ENCODE results near the gene C16orf54.
"Not testable (repeated sequence)": the region's sequence is repeated elsewhere in the genome, so short reads cannot be mapped to it uniquely, and the experiment has no call there.

C16orf54 gene, protein sequence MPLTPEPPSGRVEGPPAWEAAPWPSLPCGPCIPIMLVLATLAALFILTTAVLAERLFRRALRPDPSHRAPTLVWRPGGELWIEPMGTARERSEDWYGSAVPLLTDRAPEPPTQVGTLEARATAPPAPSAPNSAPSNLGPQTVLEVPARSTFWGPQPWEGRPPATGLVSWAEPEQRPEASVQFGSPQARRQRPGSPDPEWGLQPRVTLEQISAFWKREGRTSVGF

DNA sequence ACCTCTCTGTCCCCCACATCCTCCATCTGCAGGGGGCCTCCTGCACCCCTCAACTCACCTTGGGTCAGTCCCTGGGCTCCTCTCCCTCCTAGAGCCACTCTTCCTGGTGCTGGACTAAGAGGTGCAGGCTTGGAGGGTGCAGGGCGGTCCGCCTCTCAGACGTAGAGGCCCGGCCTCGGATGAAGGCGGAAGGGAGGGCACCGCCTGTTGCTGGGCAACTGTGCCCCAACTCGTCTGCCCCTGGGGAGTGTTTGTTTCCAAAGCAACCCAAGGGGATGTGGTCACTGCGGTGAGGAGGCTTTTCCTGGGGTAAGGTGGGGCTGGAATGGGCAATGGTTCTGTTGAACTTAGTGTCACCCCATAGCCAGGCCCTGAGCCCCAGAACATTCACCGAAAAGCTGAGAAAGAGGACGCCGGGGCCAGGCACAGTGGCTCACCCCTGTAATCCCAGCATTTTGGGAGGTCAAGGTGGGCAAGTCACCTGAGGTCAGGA, at the start of gene C16orf54:
Gene C16orf54 (minus strand): TSS at position 138 of the 493 bp plus-strand sequence. CDS start 1,039 bp downstream, outside the sequence.
- H3K4me3 ChIP-seq (ENCODE audit: low read depth in 1 of 2, low read length in 2 of 2) = peak within 1 kb of the TSS; percentile 51 to 65
- no peaks in the 10 kb centered on the region for H3K9me3 ChIP-seq (ENCODE audit: control insufficient read depth in 1 of 2, low read length in 2 of 2)
- no peaks in the 10 kb centered on the region for H3K36me3 ChIP-seq (ENCODE audit: control insufficient read depth in 1 of 2, insufficient read depth in 2 of 2, low read length in 2 of 2)
- peaks cover 0 to 6% of the 10 kb centered on the region in 2 donors for H3K4me1 ChIP-seq (ENCODE audit: control insufficient read depth in 1 of 2, insufficient read depth in 2 of 2, low read length in 2 of 2)
- H3K27me3 ChIP-seq (ENCODE audit: control insufficient read depth in 1 of 2, insufficient read depth in 2 of 2, low read length in 2 of 2) = no peaks in the 10 kb centered on the region
- no peak within 1 kb of the TSS for H3K27ac ChIP-seq (ENCODE audit: low read depth, low read length)
- H3K9ac ChIP-seq (ENCODE audit: low read depth in 1 of 2, low read length in 2 of 2) = peak within 1 kb of the TSS; percentile 48 to 59

DNA sequence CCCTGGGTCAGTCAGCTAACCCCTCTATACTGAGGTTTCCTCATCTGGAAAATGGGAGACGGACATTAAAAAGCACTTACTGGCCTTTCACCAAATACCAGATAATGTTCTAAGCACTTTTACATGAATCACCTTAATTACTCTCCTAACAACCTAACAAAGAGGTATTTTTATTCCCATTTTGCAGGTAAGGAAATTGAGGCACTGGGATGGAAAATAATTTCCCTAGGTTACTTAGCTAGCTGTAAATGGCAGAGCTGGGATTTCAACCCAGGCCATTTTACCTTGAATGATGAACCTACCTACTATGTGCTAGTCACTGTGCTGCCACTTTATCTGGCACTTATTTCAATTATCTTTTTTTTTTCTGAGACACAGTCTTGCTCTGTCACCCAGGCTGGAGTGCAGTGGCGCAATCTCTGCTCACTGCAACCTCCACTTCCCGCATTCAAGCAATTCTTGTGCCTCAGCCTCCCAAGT, 48.5 kb upstream of the C16orf54 start:
- Histone ChIP-seq H3K9me3 (ENCODE audit: control insufficient read depth in 1 of 2, low read length in 2 of 2) (no peaks in the 10 kb centered on the region), H3K27ac (ENCODE audit: low read depth, low read length) (no peak overlapping the region), H3K36me3 (ENCODE audit: control insufficient read depth in 1 of 2, insufficient read depth in 2 of 2, low read length in 2 of 2) (peaks cover 11 to 27% of the 10 kb centered on the region in 2 donors), H3K4me1 (ENCODE audit: control insufficient read depth in 1 of 2, insufficient read depth in 2 of 2, low read length in 2 of 2) (peaks cover 28 to 29% of the 10 kb centered on the region in 2 donors), H3K27me3 (ENCODE audit: control insufficient read depth in 1 of 2, insufficient read depth in 2 of 2, low read length in 2 of 2) (no peaks in the 10 kb centered on the region), H3K9ac (ENCODE audit: low read depth in 1 of 2, low read length in 2 of 2) (no peak overlapping the region), H3K4me3 (ENCODE audit: low read depth in 1 of 2, low read length in 2 of 2) (no peak overlapping the region)

- H3K4me3 ChIP-seq (ENCODE audit: low read depth in 1 of 2, low read length in 2 of 2); H3K27me3 ChIP-seq (ENCODE audit: control insufficient read depth in 1 of 2, insufficient read depth in 2 of 2, low read length in 2 of 2); H3K27ac ChIP-seq (ENCODE audit: low read depth, low read length); H3K9ac ChIP-seq (ENCODE audit: low read depth in 1 of 2, low read length in 2 of 2); H3K9me3 ChIP-seq (ENCODE audit: control insufficient read depth in 1 of 2, low read length in 2 of 2): not testable (repeated sequence)
- Histone ChIP-seq H3K36me3 (ENCODE audit: control insufficient read depth in 1 of 2, insufficient read depth in 2 of 2, low read length in 2 of 2) (peaks cover 3 to 16% of the 10 kb centered on the region in 2 donors), H3K4me1 (ENCODE audit: control insufficient read depth in 1 of 2, insufficient read depth in 2 of 2, low read length in 2 of 2) (peaks cover 28 to 29% of the 10 kb centered on the region in 2 donors)
Observed at GRCh38 chr16:29793153-29793552, 47.4 kb upstream of the C16orf54 start.

DNA sequence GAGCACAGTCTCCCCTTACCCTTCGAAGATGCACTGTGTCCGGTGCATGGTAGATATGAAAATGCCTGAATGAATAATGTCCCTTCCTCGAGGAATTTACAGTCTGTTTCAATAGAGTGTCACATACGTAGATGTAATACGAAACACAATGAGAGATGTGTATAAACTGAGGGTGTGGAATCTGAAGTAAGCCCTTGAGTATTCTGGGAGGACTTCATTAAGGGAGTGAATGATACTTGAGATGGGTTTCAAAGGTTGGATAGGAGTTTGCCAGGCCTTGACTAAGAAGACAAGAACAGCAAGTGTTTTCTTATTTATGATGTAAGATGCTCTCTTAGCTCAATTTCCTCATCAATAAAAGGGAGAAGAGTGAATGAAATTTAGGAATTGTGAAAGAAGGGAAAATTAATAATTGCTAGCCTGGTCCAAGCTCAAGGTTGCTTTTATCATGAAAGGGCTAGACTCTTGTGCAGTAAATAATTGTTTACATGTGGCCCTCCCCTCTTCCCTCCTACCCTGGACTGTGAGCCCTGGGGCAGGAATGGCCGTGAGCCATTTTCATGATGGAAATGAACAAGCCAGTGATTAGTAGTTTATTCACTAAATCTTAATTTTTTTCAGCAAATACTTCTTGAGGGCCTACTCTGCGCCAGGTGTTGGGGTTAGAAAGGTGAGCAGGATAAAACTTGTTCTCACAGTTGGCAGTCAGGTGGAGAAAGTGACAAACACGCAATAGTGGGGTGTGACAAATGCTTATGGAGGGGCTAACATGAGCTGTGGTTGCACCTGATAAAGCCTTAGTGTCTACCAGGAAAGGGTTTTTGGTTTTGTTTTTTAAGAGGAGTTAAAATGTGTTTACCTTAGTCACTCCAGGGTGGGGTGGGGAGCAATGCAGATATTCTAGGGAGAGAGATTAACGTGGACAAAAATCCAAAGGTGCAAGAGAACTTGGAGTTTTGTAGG, 46.3 kb upstream of the C16orf54 start:
- Histone ChIP-seq H3K27ac (ENCODE audit: low read depth, low read length) (no peak overlapping the region), H3K4me1 (ENCODE audit: control insufficient read depth in 1 of 2, insufficient read depth in 2 of 2, low read length in 2 of 2) (peaks cover 28 to 29% of the 10 kb centered on the region in 2 donors), H3K4me3 (ENCODE audit: low read depth in 1 of 2, low read length in 2 of 2) (peak overlapping the region; percentile 80 to 97), H3K36me3 (ENCODE audit: control insufficient read depth in 1 of 2, insufficient read depth in 2 of 2, low read length in 2 of 2) (peaks cover 0 to 7% of the 10 kb centered on the region in 2 donors), H3K9ac (ENCODE audit: low read depth in 1 of 2, low read length in 2 of 2) (no peak overlapping the region), H3K27me3 (ENCODE audit: control insufficient read depth in 1 of 2, insufficient read depth in 2 of 2, low read length in 2 of 2) (no peaks in the 10 kb centered on the region), H3K9me3 (ENCODE audit: control insufficient read depth in 1 of 2, low read length in 2 of 2) (no peaks in the 10 kb centered on the region)

- no peaks in the 10 kb centered on the region for H3K36me3 ChIP-seq (ENCODE audit: control insufficient read depth in 1 of 2, insufficient read depth in 2 of 2, low read length in 2 of 2)
- H3K4me1 ChIP-seq (ENCODE audit: control insufficient read depth in 1 of 2, insufficient read depth in 2 of 2, low read length in 2 of 2) = peaks cover 28 to 29% of the 10 kb centered on the region in 2 donors
- peak overlapping the region; percentile 69 to 81 for H3K9ac ChIP-seq (ENCODE audit: low read depth in 1 of 2, low read length in 2 of 2)
- no peaks in the 10 kb centered on the region for H3K27me3 ChIP-seq (ENCODE audit: control insufficient read depth in 1 of 2, insufficient read depth in 2 of 2, low read length in 2 of 2)
- peak overlapping the region; percentile 80 to 97 for H3K4me3 ChIP-seq (ENCODE audit: low read depth in 1 of 2, low read length in 2 of 2)
- no peak overlapping the region for H3K27ac ChIP-seq (ENCODE audit: low read depth, low read length)
- no peaks in the 10 kb centered on the region for H3K9me3 ChIP-seq (ENCODE audit: control insufficient read depth in 1 of 2, low read length in 2 of 2)
Observed at GRCh38 chr16:29790949-29791844, 45.4 kb upstream of the C16orf54 start.

GRCh38 chr16:29790183-29790948, 44.6 kb upstream of the C16orf54 start, which contains the start of gene KIF22:
Gene KIF22, plus strand, starts transcription at chr16:29790751. Its CDS starts 9 bp downstream, at chr16:29790760.
- H3K9ac ChIP-seq (ENCODE audit: low read depth in 1 of 2, low read length in 2 of 2) = peak within 1 kb of the TSS; percentile 74 to 81
- no peaks in the 10 kb centered on the region for H3K36me3 ChIP-seq (ENCODE audit: control insufficient read depth in 1 of 2, insufficient read depth in 2 of 2, low read length in 2 of 2)
- peak within 1 kb of the TSS; percentile 76 for H3K27ac ChIP-seq (ENCODE audit: low read depth, low read length)
- H3K9me3 ChIP-seq (ENCODE audit: control insufficient read depth in 1 of 2, low read length in 2 of 2) = no peaks in the 10 kb centered on the region
- H3K27me3 ChIP-seq (ENCODE audit: control insufficient read depth in 1 of 2, insufficient read depth in 2 of 2, low read length in 2 of 2) = no peaks in the 10 kb centered on the region
- H3K4me1 ChIP-seq (ENCODE audit: control insufficient read depth in 1 of 2, insufficient read depth in 2 of 2, low read length in 2 of 2) = peaks cover 28 to 29% of the 10 kb centered on the region in 2 donors
- H3K4me3 ChIP-seq (ENCODE audit: low read depth in 1 of 2, low read length in 2 of 2) = peak within 1 kb of the TSS; percentile 81 to 97

GRCh38 chr16:29789775-29790182, 44.0 kb upstream of the C16orf54 start:
- peak overlapping the region; percentile 76 for H3K27ac ChIP-seq (ENCODE audit: low read depth, low read length)
- H3K9me3 ChIP-seq (ENCODE audit: control insufficient read depth in 1 of 2, low read length in 2 of 2) = no peaks in the 10 kb centered on the region
- no peaks in the 10 kb centered on the region for H3K27me3 ChIP-seq (ENCODE audit: control insufficient read depth in 1 of 2, insufficient read depth in 2 of 2, low read length in 2 of 2)
- peak overlapping the region; percentile 81 to 96 for H3K4me3 ChIP-seq (ENCODE audit: low read depth in 1 of 2, low read length in 2 of 2)
- peak overlapping the region; percentile 73 to 74 for H3K9ac ChIP-seq (ENCODE audit: low read depth in 1 of 2, low read length in 2 of 2)
- no peaks in the 10 kb centered on the region for H3K36me3 ChIP-seq (ENCODE audit: control insufficient read depth in 1 of 2, insufficient read depth in 2 of 2, low read length in 2 of 2)
- H3K4me1 ChIP-seq (ENCODE audit: control insufficient read depth in 1 of 2, insufficient read depth in 2 of 2, low read length in 2 of 2) = peaks cover 24 to 29% of the 10 kb centered on the region in 2 donors

- not testable (repeated sequence) for H3K9me3 ChIP-seq (ENCODE audit: control insufficient read depth in 1 of 2, low read length in 2 of 2); H3K4me3 ChIP-seq (ENCODE audit: low read depth in 1 of 2, low read length in 2 of 2); H3K36me3 ChIP-seq (ENCODE audit: control insufficient read depth in 1 of 2, insufficient read depth in 2 of 2, low read length in 2 of 2); H3K9ac ChIP-seq (ENCODE audit: low read depth in 1 of 2, low read length in 2 of 2); H3K27ac ChIP-seq (ENCODE audit: low read depth, low read length); H3K27me3 ChIP-seq (ENCODE audit: control insufficient read depth in 1 of 2, insufficient read depth in 2 of 2, low read length in 2 of 2)
- peaks cover 16 to 23% of the 10 kb centered on the region in 2 donors for H3K4me1 ChIP-seq (ENCODE audit: control insufficient read depth in 1 of 2, insufficient read depth in 2 of 2, low read length in 2 of 2)
Observed at GRCh38 chr16:29787155-29787554, 41.4 kb upstream of the C16orf54 start.

All from duodenal mucosa (tissue), 2 donors.